Mesothelial cell of epicardium (in vitro differentiated cells): ENCODE measurements around the gene FBXL12. TPM values are rescaled to one million over a fixed set of nuclear protein-coding genes. Genes with fewer than 3 reads are reported as not detected.
"Not testable (repeated sequence)": the region's sequence is repeated elsewhere in the genome, so short reads cannot be mapped to it uniquely, and the experiment has no call there.

Experiments
- DNase-seq, 2 experiments: peaks; one replicate each; pipeline ENCODE4 v3.0.0; 2021; ENCODE audit warnings: low spot score in 2 of 2; ENCODE audit not compliant: unreplicated experiment in 2 of 2
- H3K27ac Mint-ChIP-seq: 2 replicates; pipeline ENCODE4 v1.8.0; 2021; ENCODE audit warnings: mixed read lengths
- H3K27me3 Mint-ChIP-seq: 2 replicates; pipeline ENCODE4 v1.8.0; 2021; ENCODE audit warnings: low read depth, mixed read lengths
- H3K36me3 Mint-ChIP-seq: 2 replicates; pipeline ENCODE4 v1.8.0; 2021; ENCODE audit warnings: mixed read lengths
- H3K4me1 Mint-ChIP-seq: 2 replicates; pipeline ENCODE4 v1.8.0; 2021; ENCODE audit warnings: mixed read lengths
- H3K4me3 Mint-ChIP-seq: 2 replicates; pipeline ENCODE4 v1.8.0; 2021; ENCODE audit warnings: mild to moderate bottlenecking, moderate library complexity, mixed read lengths
- H3K9me3 Mint-ChIP-seq: 2 replicates; pipeline ENCODE4 v1.8.0; 2021; ENCODE audit warnings: mixed read lengths
- CTCF ChIP-seq: fragments of 200-600 bp; sonication (generic); IDR thresholded peaks from one replicate; pipeline ENCODE4 v1.5.0; 2021; ENCODE audit warnings: antibody characterized with exemption; ENCODE audit not compliant: unreplicated experiment
- total RNA-seq: library from RNA; stranded (reverse); gene quantifications from 3 replicates; pipeline ENCODE4 v1.2.1, GENCODE V29; 2021

FBXL12 gene
- total RNA-seq, 1 donor from 2014 or later: 43.8 TPM

- Mint-ChIP-seq H3K4me1 (peaks cover 29% of the 10 kb centered on the region), H3K4me3 (peak overlapping the region; percentile 82), H3K36me3 (no peaks in the 10 kb centered on the region), H3K27me3 (no peaks in the 10 kb centered on the region), H3K9me3 (no peaks in the 10 kb centered on the region), H3K27ac (peak overlapping the region; percentile 84)
- no peak for DNase-seq
- TF ChIP-seq CTCF: no peak
These were observed 25.7 kb downstream of the FBXL12 start for GRCh38 chr19:9793071-9793591.

DNA sequence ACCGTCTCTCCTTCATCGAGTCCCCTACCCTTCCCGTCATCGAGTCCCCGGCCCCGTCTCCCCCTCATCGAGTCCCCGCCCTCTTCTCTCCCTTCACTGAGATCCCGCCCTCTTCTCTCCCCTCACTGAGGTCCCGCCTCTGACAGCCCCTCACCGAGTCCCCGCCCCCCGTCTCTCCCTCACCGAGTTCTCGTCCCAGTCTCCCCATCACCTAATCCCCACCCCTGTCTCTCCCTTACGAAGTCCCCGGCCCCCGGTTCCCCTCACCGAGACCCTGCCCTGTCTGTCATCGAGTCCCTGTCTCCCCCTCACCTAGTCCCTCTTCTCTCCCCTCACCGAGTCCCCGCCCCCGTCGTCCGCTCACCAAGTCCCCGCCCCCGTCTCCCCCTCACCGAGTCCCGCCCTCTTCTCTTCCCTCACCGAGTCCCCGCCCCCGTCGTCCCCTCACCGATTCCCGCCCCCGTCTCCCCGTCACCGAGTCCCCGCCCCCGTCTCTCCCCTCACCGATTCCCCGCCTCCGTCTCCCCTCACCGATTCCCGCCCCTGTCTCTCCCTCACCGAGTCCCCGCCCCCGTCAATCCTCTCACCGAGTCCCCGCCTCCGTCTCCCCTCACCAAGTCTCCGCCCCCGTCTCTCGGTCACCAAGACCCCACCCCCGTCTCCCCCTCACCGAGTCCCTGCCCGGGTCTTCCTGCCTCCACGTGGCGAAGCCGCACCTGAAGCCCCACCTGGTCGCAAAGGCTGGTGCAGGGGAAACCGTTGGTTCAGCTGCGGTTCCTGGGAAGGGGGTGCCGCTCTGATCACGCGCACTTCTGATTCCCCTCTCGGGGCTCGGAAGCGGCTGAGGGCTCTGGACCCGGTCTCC is 26.4 kb downstream of the FBXL12 start:
- H3K27ac Mint-ChIP-seq: peak overlapping the region; percentile 97
- TF ChIP-seq CTCF: no peak
- no peaks in the 10 kb centered on the region for H3K36me3 Mint-ChIP-seq
- H3K9me3 Mint-ChIP-seq: no peaks in the 10 kb centered on the region
- H3K4me1 Mint-ChIP-seq: peaks cover 26% of the 10 kb centered on the region
- peak; percentile 91 to 98 for DNase-seq
- peak overlapping the region; percentile 82 for H3K4me3 Mint-ChIP-seq
- H3K27me3 Mint-ChIP-seq: no peaks in the 10 kb centered on the region

DNA sequence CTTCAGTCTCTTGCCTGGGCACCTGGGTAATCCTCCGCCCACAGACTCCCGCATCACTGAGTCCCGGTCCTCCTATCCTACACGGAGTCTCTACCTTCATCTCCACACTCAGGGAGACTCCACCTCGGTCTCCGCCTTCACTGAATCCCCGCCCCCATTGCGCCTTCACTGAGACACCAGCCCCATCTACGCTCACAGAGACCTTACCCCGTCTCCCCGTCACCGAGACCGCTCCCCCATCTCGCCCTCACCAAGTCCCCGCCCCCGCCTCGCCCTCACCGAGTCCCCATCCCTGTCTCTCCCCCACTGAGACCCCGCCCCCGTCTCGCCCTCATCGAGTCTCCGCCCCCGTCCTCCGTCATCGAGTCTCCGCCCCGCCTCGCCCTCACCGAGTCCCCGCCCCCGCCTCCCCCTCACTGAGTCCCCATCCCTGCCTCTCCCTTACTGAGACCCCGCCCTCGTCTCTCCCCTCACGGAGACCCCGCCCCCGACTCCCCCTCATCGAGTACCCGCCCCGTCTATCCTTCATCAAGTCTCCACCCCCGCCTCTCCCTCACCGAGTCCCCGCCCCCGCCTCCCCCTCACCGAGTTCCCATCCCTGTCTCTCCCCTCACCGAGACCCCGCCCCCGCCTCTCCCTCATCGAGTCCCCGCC is 27.2 kb downstream of the FBXL12 start:
- Mint-ChIP-seq H3K36me3 (no peaks in the 10 kb centered on the region), H3K27ac (peak overlapping the region; percentile 97), H3K4me1 (peaks cover 26% of the 10 kb centered on the region)

DNA sequence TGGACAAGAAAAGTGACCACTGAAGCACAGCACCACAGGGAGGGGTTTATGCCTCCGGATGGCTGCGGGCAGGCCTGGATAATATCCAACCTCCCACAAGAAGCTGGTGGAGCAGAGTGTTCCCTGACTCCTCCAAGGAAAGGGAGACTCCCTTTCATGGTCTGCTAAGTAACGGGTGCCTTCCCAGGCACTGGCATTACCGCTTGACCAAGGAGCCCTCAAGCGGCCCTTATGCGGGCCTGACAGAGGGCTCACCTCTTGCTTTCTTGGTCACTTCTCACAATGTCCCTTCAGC is 27.9 kb downstream of the FBXL12 start:
- H3K27me3 Mint-ChIP-seq, DNase-seq, H3K9me3 Mint-ChIP-seq, H3K36me3 Mint-ChIP-seq: not testable (repeated sequence)
- peak overlapping the region; percentile 77 for H3K4me3 Mint-ChIP-seq
- H3K27ac Mint-ChIP-seq: peak overlapping the region; percentile 94
- H3K4me1 Mint-ChIP-seq: peaks cover 26% of the 10 kb centered on the region

More for the DNA sequence above, 27.2 kb downstream of the FBXL12 start:
- peak; percentile 93 to 96 for DNase-seq
- Mint-ChIP-seq H3K9me3 (no peaks in the 10 kb centered on the region), H3K27me3 (no peaks in the 10 kb centered on the region), H3K4me3 (peak overlapping the region; percentile 82)
- no peak for TF ChIP-seq CTCF

DNA sequence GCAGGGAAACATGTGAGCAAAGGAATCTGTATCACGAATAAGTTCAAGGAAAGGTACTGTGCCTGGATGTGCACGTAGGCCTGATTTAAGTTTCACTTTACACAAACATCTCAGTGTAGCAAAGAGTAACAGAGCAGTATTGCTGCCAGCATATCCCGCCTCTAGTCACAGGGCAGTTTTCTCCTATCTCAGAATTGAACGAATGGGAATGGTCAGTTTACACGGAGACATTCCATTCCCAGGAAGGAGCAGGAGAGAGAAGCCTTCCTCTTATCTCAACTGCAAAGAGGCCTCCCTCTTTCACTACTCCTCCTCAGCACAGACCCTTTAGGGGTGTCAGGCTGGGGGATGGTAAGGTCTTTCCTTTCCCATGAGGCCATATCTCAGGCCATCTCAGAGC is 29.3 kb downstream of the FBXL12 start:
- H3K9me3 Mint-ChIP-seq, H3K27me3 Mint-ChIP-seq, DNase-seq, H3K36me3 Mint-ChIP-seq: not testable (repeated sequence)
- peak overlapping the region; percentile 98 for H3K27ac Mint-ChIP-seq
- H3K4me1 Mint-ChIP-seq: peaks cover 35% of the 10 kb centered on the region
- H3K4me3 Mint-ChIP-seq: peak overlapping the region; percentile 77

DNA sequence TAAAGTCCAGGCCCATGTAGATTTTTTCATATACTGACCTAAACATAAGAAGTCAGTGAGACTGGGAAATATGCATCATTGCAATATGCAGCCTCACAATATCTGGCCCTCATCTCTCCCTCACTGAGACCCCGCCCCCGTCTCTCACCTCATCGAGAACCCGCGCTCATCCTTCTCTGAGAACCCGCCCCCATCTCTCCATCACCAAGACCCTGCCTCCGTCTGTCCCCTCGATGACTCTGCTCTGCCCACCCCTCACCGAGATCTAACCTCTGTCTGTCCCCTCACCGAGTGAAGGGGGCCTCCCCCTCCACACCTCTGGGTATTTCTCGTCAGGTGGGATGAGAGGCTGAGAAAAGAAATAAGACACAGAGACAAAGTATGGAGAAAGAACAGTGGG is 29.8 kb downstream of the FBXL12 start:
- no peak for DNase-seq
- no peaks in the 10 kb centered on the region for H3K36me3 Mint-ChIP-seq
- no peak for TF ChIP-seq CTCF
- peak overlapping the region; percentile 77 for H3K4me3 Mint-ChIP-seq
- peaks cover 40% of the 10 kb centered on the region for H3K4me1 Mint-ChIP-seq
- no peaks in the 10 kb centered on the region for H3K9me3 Mint-ChIP-seq
- H3K27ac Mint-ChIP-seq: peak overlapping the region; percentile 98
- H3K27me3 Mint-ChIP-seq: no peaks in the 10 kb centered on the region

DNA sequence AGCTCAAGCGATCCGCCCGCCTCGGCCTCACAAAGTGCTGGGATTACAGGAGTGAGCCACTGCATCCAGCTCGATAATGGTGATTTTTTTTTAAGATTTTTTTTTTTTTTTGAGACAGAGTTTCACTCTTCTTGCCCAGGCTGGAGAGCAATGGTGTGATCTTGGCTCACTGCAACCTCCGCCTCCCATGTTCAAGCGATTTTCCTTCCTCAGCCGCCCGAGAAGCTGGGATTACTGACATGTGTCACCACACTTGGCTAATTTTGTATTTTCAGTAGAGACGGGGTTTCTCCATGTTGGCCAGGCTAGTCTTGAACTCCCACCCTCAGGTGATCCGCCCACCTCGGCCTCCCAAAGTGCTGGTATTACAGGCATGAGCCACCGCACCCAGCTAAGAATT is 30.3 kb downstream of the FBXL12 start:
- not testable (repeated sequence) for H3K9me3 Mint-ChIP-seq

More for the DNA sequence above, 30.3 kb downstream of the FBXL12 start:
- H3K27me3 Mint-ChIP-seq, H3K4me3 Mint-ChIP-seq, H3K36me3 Mint-ChIP-seq, DNase-seq: not testable (repeated sequence)
- Mint-ChIP-seq H3K4me1 (peaks cover 43% of the 10 kb centered on the region), H3K27ac (peak overlapping the region; percentile 98)
